ENCODE results near the gene DEF6. TPM values are rescaled to one million over a fixed set of nuclear protein-coding genes. Genes with fewer than 3 reads are reported as not detected.

DEF6 gene
- total and polyA plus RNA-seq, 2 of the 13 experiments (the other 11 are each of a cell fraction or from before 2014, with no cell fraction given), result 5.2 to 10.0 TPM

DNA sequence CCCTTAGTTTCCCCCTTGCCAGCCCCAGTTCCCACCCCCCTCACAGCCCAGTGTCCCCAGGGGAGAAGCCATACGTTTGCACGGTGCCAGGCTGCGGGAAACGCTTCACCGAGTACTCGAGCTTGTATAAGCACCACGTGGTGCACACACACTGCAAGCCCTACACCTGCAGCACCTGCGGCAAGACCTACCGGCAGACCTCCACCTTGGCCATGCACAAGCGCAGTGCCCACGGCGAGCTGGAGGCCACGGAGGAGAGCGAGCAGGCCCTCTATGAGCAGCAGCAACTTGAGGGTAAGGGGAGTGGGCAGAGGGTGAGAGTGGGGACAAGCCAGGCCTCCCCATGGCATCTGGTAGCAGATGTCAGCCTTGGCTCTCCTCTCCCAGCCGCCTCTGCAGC is 5.1 kb upstream of the DEF6 start:
- no peaks in the 10 kb centered on the region for H3K79me2 ChIP-seq (ENCODE audit: insufficient read depth, low read length)
- no peak for DNase-seq (ENCODE audit: low spot score)
- no peaks in the 10 kb centered on the region for H3K27me3 ChIP-seq (ENCODE audit: control insufficient read depth in 1 of 2, insufficient read depth in 2 of 2, low read length in 2 of 2)
- ChIA-PET POLR2A (interaction anchor here (1.6 kb wide), 1 partner anchor 33 kb away, joined by 7 read pairs; the partner anchor contains the start of gene ZNF76), CTCF (ENCODE audit: low intra/inter-chr PET ratio, low total read pairs) (no interaction called here)
- ATAC-seq, result no peak
- FAIRE-seq, result no peak
- no TSS peak for BruUV-seq (replicated peaks)
- no peaks in the 10 kb centered on the region for H4K20me1 ChIP-seq (ENCODE audit: insufficient read depth, low read length)
- no peak overlapping the region for H3K4me2 ChIP-seq (ENCODE audit: low read depth, low read length)
- no peak overlapping the region for H3K4me3 ChIP-seq (replicated peaks in 1 of 3; ENCODE audit: insufficient read depth in 1 of 3, low read depth in 2 of 3, low read length in 3 of 3)
- 78% methylated on average over 15 of the region's 15 CpGs for whole genome bisulfite sequencing (ENCODE audit: low lambda C conversion rate)
- intact Hi-C loops (cut with micrococcal nuclease; ENCODE audit: unreplicated experiment) (loop anchor here (10.0 kb wide), 1 partner anchor 442 kb away; the partner anchor contains the start of gene ARMC12), in situ Hi-C loops (cut with HindIII; ENCODE audit: extremely low pct_ligation_motif_present, low pct_unique_long_range_greater_than_20kb) (no loop called here)
- TF ChIP-seq, protein P1, sequence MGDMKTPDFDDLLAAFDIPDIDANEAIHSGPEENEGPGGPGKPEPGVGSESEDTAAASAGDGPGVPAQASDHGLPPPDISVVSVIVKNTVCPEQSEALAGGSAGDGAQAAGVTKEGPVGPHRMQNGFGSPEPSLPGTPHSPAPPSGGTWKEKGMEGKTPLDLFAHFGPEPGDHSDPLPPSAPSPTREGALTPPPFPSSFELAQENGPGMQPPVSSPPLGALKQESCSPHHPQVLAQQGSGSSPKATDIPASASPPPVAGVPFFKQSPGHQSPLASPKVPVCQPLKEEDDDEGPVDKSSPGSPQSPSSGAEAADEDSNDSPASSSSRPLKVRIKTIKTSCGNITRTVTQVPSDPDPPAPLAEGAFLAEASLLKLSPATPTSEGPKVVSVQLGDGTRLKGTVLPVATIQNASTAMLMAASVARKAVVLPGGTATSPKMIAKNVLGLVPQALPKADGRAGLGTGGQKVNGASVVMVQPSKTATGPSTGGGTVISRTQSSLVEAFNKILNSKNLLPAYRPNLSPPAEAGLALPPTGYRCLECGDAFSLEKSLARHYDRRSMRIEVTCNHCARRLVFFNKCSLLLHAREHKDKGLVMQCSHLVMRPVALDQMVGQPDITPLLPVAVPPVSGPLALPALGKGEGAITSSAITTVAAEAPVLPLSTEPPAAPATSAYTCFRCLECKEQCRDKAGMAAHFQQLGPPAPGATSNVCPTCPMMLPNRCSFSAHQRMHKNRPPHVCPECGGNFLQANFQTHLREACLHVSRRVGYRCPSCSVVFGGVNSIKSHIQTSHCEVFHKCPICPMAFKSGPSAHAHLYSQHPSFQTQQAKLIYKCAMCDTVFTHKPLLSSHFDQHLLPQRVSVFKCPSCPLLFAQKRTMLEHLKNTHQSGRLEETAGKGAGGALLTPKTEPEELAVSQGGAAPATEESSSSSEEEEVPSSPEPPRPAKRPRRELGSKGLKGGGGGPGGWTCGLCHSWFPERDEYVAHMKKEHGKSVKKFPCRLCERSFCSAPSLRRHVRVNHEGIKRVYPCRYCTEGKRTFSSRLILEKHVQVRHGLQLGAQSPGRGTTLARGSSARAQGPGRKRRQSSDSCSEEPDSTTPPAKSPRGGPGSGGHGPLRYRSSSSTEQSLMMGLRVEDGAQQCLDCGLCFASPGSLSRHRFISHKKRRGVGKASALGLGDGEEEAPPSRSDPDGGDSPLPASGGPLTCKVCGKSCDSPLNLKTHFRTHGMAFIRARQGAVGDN (CRISPR knock-in tag; IDR thresholded peaks at IDR 0.05), result 0 out of 2 replicates have a peak, but pooled peaks have one; percentile 18
- TF ChIP-seq, protein P2, sequence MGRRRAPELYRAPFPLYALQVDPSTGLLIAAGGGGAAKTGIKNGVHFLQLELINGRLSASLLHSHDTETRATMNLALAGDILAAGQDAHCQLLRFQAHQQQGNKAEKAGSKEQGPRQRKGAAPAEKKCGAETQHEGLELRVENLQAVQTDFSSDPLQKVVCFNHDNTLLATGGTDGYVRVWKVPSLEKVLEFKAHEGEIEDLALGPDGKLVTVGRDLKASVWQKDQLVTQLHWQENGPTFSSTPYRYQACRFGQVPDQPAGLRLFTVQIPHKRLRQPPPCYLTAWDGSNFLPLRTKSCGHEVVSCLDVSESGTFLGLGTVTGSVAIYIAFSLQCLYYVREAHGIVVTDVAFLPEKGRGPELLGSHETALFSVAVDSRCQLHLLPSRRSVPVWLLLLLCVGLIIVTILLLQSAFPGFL (CRISPR knock-in tag; IDR thresholded peaks at IDR 0.05), result no peak
- no peak for TF ChIP-seq ZNF549 (CRISPR knock-in tag; IDR thresholded peaks at IDR 0.05)
- no peak overlapping the region for H3K9ac ChIP-seq (ENCODE audit: insufficient read depth, low read depth, low read length)
- no peak overlapping the region for H2AFZ ChIP-seq (ENCODE audit: low read length)
- peaks cover 5% of the 10 kb centered on the region for H3K4me1 ChIP-seq (ENCODE audit: insufficient read depth, low read length)
- H3K9me3 ChIP-seq (ENCODE audit: low read length), result no peaks in the 10 kb centered on the region
- peaks cover 16 to 34% of the 10 kb centered on the region in 2 experiments for H3K36me3 ChIP-seq (replicated peaks in 1 of 2; ENCODE audit: control insufficient read depth in 1 of 2, insufficient read depth in 2 of 2, low read length in 2 of 2)
- H3K27ac ChIP-seq (ENCODE audit: extremely low read length, insufficient read depth, low read length), result no peak overlapping the region

Measured in HepG2 (cell line).